ENCODE data around the gene KLF16. TPM values are rescaled to one million over a fixed set of nuclear protein-coding genes. Genes with fewer than 3 reads are reported as not detected.

The KLF16 gene
- total and polyA plus RNA-seq, 2 experiments from 2014 or later = 8.9 to 20.2 TPM

DNA sequence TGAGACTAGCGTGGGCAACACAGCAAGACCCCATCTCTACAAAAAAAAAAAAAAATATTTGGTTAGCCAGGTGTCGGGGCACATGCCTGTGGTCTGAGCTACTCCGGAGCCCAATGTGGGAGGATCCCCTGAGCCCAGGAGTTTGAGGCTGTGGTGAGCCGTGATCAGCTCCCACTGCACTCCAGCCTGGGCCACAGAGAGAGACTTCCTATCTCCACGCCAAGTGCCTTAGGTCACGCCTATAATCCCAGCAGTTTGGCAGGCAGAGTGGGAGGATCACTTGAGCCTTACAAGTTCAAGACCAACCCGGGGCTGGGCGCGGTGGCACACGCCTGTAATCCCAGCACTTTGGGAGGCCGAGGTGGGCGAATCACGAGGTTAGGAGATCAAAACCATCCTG lies 33.1 kb upstream of the KLF16 start:
- no peaks in the 10 kb centered on the region for H3K9me2 ChIP-seq (ENCODE audit: insufficient read depth)
- no peaks in the 10 kb centered on the region for H3K4me1 ChIP-seq (ENCODE audit: insufficient read depth)
- Mint-ChIP-seq H3K27ac (no peak overlapping the region), H3K4me3 (no peak overlapping the region), H3K27me3 (ENCODE audit: insufficient read depth, low read depth, poor library complexity) (peaks cover 23% of the 10 kb centered on the region), H3K9me3 (peaks cover 2% of the 10 kb centered on the region; the same call in 1 of the 3 replicates), H3K4me1 (peaks cover 7% of the 10 kb centered on the region; the same call in 2 of the 3 replicates), H3K36me3 (ENCODE audit: low read depth) (no peaks in the 10 kb centered on the region)
- no peaks in the 10 kb centered on the region for H4K20me1 ChIP-seq (replicated peaks; ENCODE audit: insufficient read depth)
- no peaks in the 10 kb centered on the region for H3K27me3 ChIP-seq (ENCODE audit: insufficient read depth)
- TF ChIP-seq JUNB (IDR thresholded peaks at IDR 0.05; ENCODE audit: unreplicated experiment) (no peak), POLR2AphosphoS5 (IDR thresholded peaks at IDR 0.05; ENCODE audit: low read depth) (no peak)
- no peak for ATAC-seq
- DNase-seq (ENCODE audit: low spot score) = no peak
- no peaks in the 10 kb centered on the region for H3K79me2 ChIP-seq (replicated peaks; ENCODE audit: insufficient read depth)
- H3F3A ChIP-seq (replicated peaks; ENCODE audit: low read depth) = no peaks in the 10 kb centered on the region
- H3K4me3 ChIP-seq = no peak overlapping the region
- H3K27ac ChIP-seq (ENCODE audit: low read depth) = no peak overlapping the region
- H3K36me3 ChIP-seq (ENCODE audit: insufficient read depth) = no peaks in the 10 kb centered on the region
- no peak overlapping the region for H2AFZ ChIP-seq
- H3K4me2 ChIP-seq = no peak overlapping the region

DNA sequence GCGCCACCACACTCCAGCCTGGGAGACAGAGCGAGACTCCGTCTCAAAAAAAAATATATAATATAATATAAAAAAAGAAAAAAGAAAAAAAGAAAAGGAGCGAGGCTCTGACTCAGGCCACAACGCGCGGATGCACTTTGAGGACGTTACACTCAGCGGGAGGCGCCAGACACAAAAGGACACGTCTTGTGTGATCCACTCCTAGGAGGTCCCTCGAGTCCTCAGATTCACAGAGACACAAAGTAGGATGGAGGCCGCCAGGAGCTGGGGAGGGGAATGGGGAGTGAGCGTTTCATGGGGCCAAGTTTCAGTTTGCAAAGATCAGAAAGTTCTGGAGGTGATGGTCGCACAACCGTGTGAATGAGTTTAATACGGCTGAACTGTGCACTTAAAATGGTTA lies 30.4 kb upstream of the KLF16 start:
- peak; percentile 60 for DNase-seq (ENCODE audit: low spot score)
- Histone ChIP-seq H3K4me1 (ENCODE audit: insufficient read depth) (no peaks in the 10 kb centered on the region), H3K36me3 (ENCODE audit: insufficient read depth) (no peaks in the 10 kb centered on the region), H3K9me2 (ENCODE audit: insufficient read depth) (no peaks in the 10 kb centered on the region), H3K27me3 (ENCODE audit: insufficient read depth) (no peaks in the 10 kb centered on the region), H4K20me1 (replicated peaks; ENCODE audit: insufficient read depth) (no peaks in the 10 kb centered on the region), H3K79me2 (replicated peaks; ENCODE audit: insufficient read depth) (no peaks in the 10 kb centered on the region), H3K4me3 (no peak overlapping the region), H3K4me2 (no peak overlapping the region), H2AFZ (peak overlapping the region; percentile 69; the same call in 1 of the 2 replicates), H3F3A (replicated peaks; ENCODE audit: low read depth) (no peaks in the 10 kb centered on the region), H3K27ac (ENCODE audit: low read depth) (no peak overlapping the region)
- no peak for ATAC-seq
- Mint-ChIP-seq H3K36me3 (ENCODE audit: low read depth) (no peaks in the 10 kb centered on the region), H3K4me3 (no peak overlapping the region), H3K27ac (no peak overlapping the region), H3K9me3 (peaks cover 2% of the 10 kb centered on the region; the same call in 1 of the 3 replicates), H3K4me1 (peaks cover 7% of the 10 kb centered on the region; the same call in 2 of the 3 replicates), H3K27me3 (ENCODE audit: insufficient read depth, low read depth, poor library complexity) (peaks cover 23% of the 10 kb centered on the region)
- TF ChIP-seq EZH2phosphoT487 (IDR thresholded peaks at IDR 0.05; ENCODE audit: unreplicated experiment) = no peak
- TF ChIP-seq JUNB (IDR thresholded peaks at IDR 0.05; ENCODE audit: unreplicated experiment) = no peak
- no peak for TF ChIP-seq STAT1 (IDR thresholded peaks at IDR 0.05; ENCODE audit: unreplicated experiment)
- TF ChIP-seq, protein P1, sequence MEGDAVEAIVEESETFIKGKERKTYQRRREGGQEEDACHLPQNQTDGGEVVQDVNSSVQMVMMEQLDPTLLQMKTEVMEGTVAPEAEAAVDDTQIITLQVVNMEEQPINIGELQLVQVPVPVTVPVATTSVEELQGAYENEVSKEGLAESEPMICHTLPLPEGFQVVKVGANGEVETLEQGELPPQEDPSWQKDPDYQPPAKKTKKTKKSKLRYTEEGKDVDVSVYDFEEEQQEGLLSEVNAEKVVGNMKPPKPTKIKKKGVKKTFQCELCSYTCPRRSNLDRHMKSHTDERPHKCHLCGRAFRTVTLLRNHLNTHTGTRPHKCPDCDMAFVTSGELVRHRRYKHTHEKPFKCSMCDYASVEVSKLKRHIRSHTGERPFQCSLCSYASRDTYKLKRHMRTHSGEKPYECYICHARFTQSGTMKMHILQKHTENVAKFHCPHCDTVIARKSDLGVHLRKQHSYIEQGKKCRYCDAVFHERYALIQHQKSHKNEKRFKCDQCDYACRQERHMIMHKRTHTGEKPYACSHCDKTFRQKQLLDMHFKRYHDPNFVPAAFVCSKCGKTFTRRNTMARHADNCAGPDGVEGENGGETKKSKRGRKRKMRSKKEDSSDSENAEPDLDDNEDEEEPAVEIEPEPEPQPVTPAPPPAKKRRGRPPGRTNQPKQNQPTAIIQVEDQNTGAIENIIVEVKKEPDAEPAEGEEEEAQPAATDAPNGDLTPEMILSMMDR (conservative IDR thresholded peaks at IDR 0.05; ENCODE audit: low read depth in 2 of 2) = no peak
- TF ChIP-seq, protein P2, sequence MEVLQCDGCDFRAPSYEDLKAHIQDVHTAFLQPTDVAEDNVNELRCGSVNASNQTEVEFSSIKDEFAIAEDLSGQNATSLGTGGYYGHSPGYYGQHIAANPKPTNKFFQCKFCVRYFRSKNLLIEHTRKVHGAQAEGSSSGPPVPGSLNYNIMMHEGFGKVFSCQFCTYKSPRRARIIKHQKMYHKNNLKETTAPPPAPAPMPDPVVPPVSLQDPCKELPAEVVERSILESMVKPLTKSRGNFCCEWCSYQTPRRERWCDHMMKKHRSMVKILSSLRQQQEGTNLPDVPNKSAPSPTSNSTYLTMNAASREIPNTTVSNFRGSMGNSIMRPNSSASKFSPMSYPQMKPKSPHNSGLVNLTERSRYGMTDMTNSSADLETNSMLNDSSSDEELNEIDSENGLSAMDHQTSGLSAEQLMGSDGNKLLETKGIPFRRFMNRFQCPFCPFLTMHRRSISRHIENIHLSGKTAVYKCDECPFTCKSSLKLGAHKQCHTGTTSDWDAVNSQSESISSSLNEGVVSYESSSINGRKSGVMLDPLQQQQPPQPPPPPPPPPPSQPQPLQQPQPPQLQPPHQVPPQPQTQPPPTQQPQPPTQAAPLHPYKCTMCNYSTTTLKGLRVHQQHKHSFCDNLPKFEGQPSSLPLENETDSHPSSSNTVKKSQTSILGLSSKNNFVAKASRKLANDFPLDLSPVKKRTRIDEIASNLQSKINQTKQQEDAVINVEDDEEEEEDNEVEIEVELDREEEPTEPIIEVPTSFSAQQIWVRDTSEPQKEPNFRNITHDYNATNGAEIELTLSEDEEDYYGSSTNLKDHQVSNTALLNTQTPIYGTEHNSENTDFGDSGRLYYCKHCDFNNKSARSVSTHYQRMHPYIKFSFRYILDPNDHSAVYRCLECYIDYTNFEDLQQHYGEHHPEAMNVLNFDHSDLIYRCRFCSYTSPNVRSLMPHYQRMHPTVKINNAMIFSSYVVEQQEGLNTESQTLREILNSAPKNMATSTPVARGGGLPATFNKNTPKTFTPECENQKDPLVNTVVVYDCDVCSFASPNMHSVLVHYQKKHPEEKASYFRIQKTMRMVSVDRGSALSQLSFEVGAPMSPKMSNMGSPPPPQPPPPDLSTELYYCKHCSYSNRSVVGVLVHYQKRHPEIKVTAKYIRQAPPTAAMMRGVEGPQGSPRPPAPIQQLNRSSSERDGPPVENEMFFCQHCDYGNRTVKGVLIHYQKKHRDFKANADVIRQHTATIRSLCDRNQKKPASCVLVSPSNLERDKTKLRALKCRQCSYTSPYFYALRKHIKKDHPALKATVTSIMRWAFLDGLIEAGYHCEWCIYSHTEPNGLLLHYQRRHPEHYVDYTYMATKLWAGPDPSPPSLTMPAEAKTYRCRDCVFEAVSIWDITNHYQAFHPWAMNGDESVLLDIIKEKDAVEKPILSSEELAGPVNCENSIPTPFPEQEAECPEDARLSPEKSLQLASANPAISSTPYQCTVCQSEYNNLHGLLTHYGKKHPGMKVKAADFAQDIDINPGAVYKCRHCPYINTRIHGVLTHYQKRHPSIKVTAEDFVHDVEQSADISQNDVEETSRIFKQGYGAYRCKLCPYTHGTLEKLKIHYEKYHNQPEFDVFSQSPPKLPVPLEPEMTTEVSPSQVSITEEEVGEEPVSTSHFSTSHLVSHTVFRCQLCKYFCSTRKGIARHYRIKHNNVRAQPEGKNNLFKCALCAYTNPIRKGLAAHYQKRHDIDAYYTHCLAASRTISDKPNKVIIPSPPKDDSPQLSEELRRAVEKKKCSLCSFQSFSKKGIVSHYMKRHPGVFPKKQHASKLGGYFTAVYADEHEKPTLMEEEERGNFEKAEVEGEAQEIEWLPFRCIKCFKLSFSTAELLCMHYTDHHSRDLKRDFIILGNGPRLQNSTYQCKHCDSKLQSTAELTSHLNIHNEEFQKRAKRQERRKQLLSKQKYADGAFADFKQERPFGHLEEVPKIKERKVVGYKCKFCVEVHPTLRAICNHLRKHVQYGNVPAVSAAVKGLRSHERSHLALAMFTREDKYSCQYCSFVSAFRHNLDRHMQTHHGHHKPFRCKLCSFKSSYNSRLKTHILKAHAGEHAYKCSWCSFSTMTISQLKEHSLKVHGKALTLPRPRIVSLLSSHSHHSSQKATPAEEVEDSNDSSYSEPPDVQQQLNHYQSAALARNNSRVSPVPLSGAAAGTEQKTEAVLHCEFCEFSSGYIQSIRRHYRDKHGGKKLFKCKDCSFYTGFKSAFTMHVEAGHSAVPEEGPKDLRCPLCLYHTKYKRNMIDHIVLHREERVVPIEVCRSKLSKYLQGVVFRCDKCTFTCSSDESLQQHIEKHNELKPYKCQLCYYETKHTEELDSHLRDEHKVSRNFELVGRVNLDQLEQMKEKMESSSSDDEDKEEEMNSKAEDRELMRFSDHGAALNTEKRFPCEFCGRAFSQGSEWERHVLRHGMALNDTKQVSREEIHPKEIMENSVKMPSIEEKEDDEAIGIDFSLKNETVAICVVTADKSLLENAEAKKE (CRISPR knock-in tag; IDR thresholded peaks at IDR 0.05) = no peak
- no peak for TF ChIP-seq NANOG (IDR thresholded peaks at IDR 0.05; ENCODE audit: borderline replicate concordance)
- TF ChIP-seq CREB1 (CRISPR knock-in tag; IDR thresholded peaks at IDR 0.05; ENCODE audit: low read depth) = no peak
- no peak for TF ChIP-seq ZNF114 (CRISPR knock-in tag; IDR thresholded peaks at IDR 0.05)
- no peak for TF ChIP-seq POLR2AphosphoS5 (IDR thresholded peaks at IDR 0.05; ENCODE audit: low read depth)
- TF ChIP-seq, protein P3, sequence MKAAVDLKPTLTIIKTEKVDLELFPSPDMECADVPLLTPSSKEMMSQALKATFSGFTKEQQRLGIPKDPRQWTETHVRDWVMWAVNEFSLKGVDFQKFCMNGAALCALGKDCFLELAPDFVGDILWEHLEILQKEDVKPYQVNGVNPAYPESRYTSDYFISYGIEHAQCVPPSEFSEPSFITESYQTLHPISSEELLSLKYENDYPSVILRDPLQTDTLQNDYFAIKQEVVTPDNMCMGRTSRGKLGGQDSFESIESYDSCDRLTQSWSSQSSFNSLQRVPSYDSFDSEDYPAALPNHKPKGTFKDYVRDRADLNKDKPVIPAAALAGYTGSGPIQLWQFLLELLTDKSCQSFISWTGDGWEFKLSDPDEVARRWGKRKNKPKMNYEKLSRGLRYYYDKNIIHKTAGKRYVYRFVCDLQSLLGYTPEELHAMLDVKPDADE (IDR thresholded peaks at IDR 0.05) = no peak
- no peak for TF ChIP-seq ZNF331 (CRISPR knock-in tag; IDR thresholded peaks at IDR 0.05; ENCODE audit: low read depth)

Data from GM23338 (cell line).